ENCODE measurements around the gene TMPRSS3. TPM values are rescaled to one million over a fixed set of nuclear protein-coding genes. Genes with fewer than 3 reads are reported as not detected.

The TMPRSS3 gene
- total and polyA plus RNA-seq, 7 donors: 0.16 to 1.3 (median 0.60) TPM; not detected in 4

- no peaks in the 10 kb centered on the region for H3K4me1 ChIP-seq
- no peak overlapping the region for H3K27ac ChIP-seq
- no peaks in the 10 kb centered on the region for H3K36me3 ChIP-seq
- no peaks in the 10 kb centered on the region for H3K9me3 ChIP-seq
- WGBS, 2 donors: 68 to 88% methylated on average over 6 of the region's 6 CpGs
- H3K27me3 ChIP-seq: peaks cover 0 to 42% (median 7%) of the 10 kb centered on the region in 3 donors
- DNase-seq: no peak
- TF ChIP-seq EP300 (IDR thresholded peaks at IDR 0.05) (no peak), CTCF (IDR thresholded peaks at IDR 0.05) (no peak), POLR2AphosphoS5 (IDR thresholded peaks at IDR 0.05) (no peak), POLR2A (IDR thresholded peaks at IDR 0.05) (no peak)
- intact Hi-C loops (cut with DNase I): no loop called here
- H3K4me3 ChIP-seq: no peak overlapping the region
These were observed 30.1 kb downstream of the TMPRSS3 start for GRCh38 chr21:42365770-42366169.

- no peak overlapping the region for H3K4me3 ChIP-seq
- H3K36me3 ChIP-seq: no peaks in the 10 kb centered on the region
- no peaks in the 10 kb centered on the region for H3K4me1 ChIP-seq
- 80 to 88% methylated on average over 13 of the region's 13 CpGs for WGBS, 2 donors
- peaks cover 0 to 7% (median 3%) of the 10 kb centered on the region in 4 donors for H3K9me3 ChIP-seq
- intact Hi-C loops (cut with DNase I): no loop called here
- DNase-seq: no peak
- H3K27me3 ChIP-seq: peaks cover 0 to 48% (median 15%) of the 10 kb centered on the region in 3 donors
- TF ChIP-seq POLR2A (IDR thresholded peaks at IDR 0.05) (no peak), POLR2AphosphoS5 (IDR thresholded peaks at IDR 0.05) (no peak), EP300 (IDR thresholded peaks at IDR 0.05) (no peak), CTCF (IDR thresholded peaks at IDR 0.05) (no peak)
- no peak overlapping the region for H3K27ac ChIP-seq
These were observed 31.5 kb downstream of the TMPRSS3 start for GRCh38 chr21:42364304-42364865.

- peaks cover 0 to 50% (median 15%) of the 10 kb centered on the region in 3 donors for H3K27me3 ChIP-seq
- no peaks in the 10 kb centered on the region for H3K4me1 ChIP-seq
- no peaks in the 10 kb centered on the region for H3K36me3 ChIP-seq
- TF ChIP-seq EP300 (IDR thresholded peaks at IDR 0.05) (no peak), POLR2A (IDR thresholded peaks at IDR 0.05) (no peak), POLR2AphosphoS5 (IDR thresholded peaks at IDR 0.05) (no peak), CTCF (IDR thresholded peaks at IDR 0.05) (no peak)
- H3K9me3 ChIP-seq: peaks cover 0 to 7% (median 3%) of the 10 kb centered on the region in 4 donors
- no peak overlapping the region for H3K4me3 ChIP-seq
- 28 to 56% methylated on average over 8 of the region's 8 CpGs for WGBS, 2 donors
- DNase-seq: no peak
- no peak overlapping the region for H3K27ac ChIP-seq
- intact Hi-C loops (cut with DNase I): no loop called here
These were observed 32.5 kb downstream of the TMPRSS3 start for GRCh38 chr21:42363312-42363711.

GRCh38 chr21:42362700-42363099, 33.2 kb downstream of the TMPRSS3 start:
- H3K27me3 ChIP-seq: peaks cover 0 to 52% (median 15%) of the 10 kb centered on the region in 3 donors
- TF ChIP-seq CTCF (IDR thresholded peaks at IDR 0.05): no peak
- TF ChIP-seq EP300 (IDR thresholded peaks at IDR 0.05): no peak
- TF ChIP-seq POLR2A (IDR thresholded peaks at IDR 0.05): no peak
- TF ChIP-seq POLR2AphosphoS5 (IDR thresholded peaks at IDR 0.05): no peak
- 67 to 76% methylated on average over 9 of the region's 9 CpGs for WGBS, 2 donors
- no peak for DNase-seq
- H3K4me3 ChIP-seq: no peak overlapping the region
- no peaks in the 10 kb centered on the region for H3K4me1 ChIP-seq
- intact Hi-C loops (cut with DNase I): no loop called here
- H3K36me3 ChIP-seq: no peaks in the 10 kb centered on the region
- H3K9me3 ChIP-seq: peaks cover 0 to 7% (median 3%) of the 10 kb centered on the region in 4 donors
- no peak overlapping the region for H3K27ac ChIP-seq

GRCh38 chr21:42362198-42362597, 33.7 kb downstream of the TMPRSS3 start:
- Histone ChIP-seq H3K4me3 (no peak overlapping the region), H3K27ac (no peak overlapping the region), H3K36me3 (no peaks in the 10 kb centered on the region), H3K4me1 (no peaks in the 10 kb centered on the region), H3K9me3 (peaks cover 0 to 9% (median 3%) of the 10 kb centered on the region in 4 donors), H3K27me3 (peaks cover 0 to 52% (median 15%) of the 10 kb centered on the region in 3 donors)
- 85% methylated on average over 12 of the region's 12 CpGs for WGBS, 2 donors
- intact Hi-C loops (cut with DNase I): no loop called here
- DNase-seq: no peak
- TF ChIP-seq CTCF (IDR thresholded peaks at IDR 0.05): no peak
- TF ChIP-seq POLR2AphosphoS5 (IDR thresholded peaks at IDR 0.05): no peak
- TF ChIP-seq POLR2A (IDR thresholded peaks at IDR 0.05): no peak
- no peak for TF ChIP-seq EP300 (IDR thresholded peaks at IDR 0.05)
